ENCODE results near the gene ERCC6L2.

Gene ERCC6L2

GRCh38 chr9:95910770-95911340 is 35.4 kb downstream of the ERCC6L2 start:
- no peak overlapping the region for H3K4me3 ChIP-seq (ENCODE audit: insufficient read depth, low read depth, low read length)
- H3K27me3 ChIP-seq (ENCODE audit: control insufficient read depth, insufficient read depth, low read length, poor library complexity, severe bottlenecking), result no peaks in the 10 kb centered on the region
- H3K36me3 ChIP-seq (ENCODE audit: control insufficient read depth, insufficient read depth, low read length), result no peaks in the 10 kb centered on the region
- H3K9me3 ChIP-seq (ENCODE audit: control insufficient read depth, low read length), result no peaks in the 10 kb centered on the region
- no peak overlapping the region for H3K27ac ChIP-seq (ENCODE audit: insufficient read depth, low read depth, low read length, poor library complexity, severe bottlenecking)
- 85 to 96% methylated on average over 2 to 3 of the region's 3 CpGs for WGBS, 2 experiments
- H3K4me1 ChIP-seq (ENCODE audit: control insufficient read depth, insufficient read depth, low read length), result no peaks in the 10 kb centered on the region

- Histone ChIP-seq H3K27ac (ENCODE audit: insufficient read depth, low read depth, low read length, poor library complexity, severe bottlenecking) (no peak overlapping the region), H3K27me3 (ENCODE audit: control insufficient read depth, insufficient read depth, low read length, poor library complexity, severe bottlenecking) (no peaks in the 10 kb centered on the region), H3K4me3 (ENCODE audit: insufficient read depth, low read depth, low read length) (no peak overlapping the region), H3K36me3 (ENCODE audit: control insufficient read depth, insufficient read depth, low read length) (no peaks in the 10 kb centered on the region), H3K4me1 (ENCODE audit: control insufficient read depth, insufficient read depth, low read length) (no peaks in the 10 kb centered on the region), H3K9me3 (ENCODE audit: control insufficient read depth, low read length) (no peaks in the 10 kb centered on the region)
These were observed 37.3 kb downstream of the ERCC6L2 start for GRCh38 chr9:95912773-95913172.

- no peaks in the 10 kb centered on the region for H3K27me3 ChIP-seq (ENCODE audit: control insufficient read depth, insufficient read depth, low read length, poor library complexity, severe bottlenecking)
- H3K36me3 ChIP-seq (ENCODE audit: control insufficient read depth, insufficient read depth, low read length), result peaks cover 29% of the 10 kb centered on the region
- H3K4me1 ChIP-seq (ENCODE audit: control insufficient read depth, insufficient read depth, low read length), result no peaks in the 10 kb centered on the region
- H3K27ac ChIP-seq (ENCODE audit: insufficient read depth, low read depth, low read length, poor library complexity, severe bottlenecking), result no peak overlapping the region
- no peaks in the 10 kb centered on the region for H3K9me3 ChIP-seq (ENCODE audit: control insufficient read depth, low read length)
- WGBS, 2 experiments, result 93 to 95% methylated on average over 1 of the region's 2 CpGs
- no peak overlapping the region for H3K4me3 ChIP-seq (ENCODE audit: insufficient read depth, low read depth, low read length)
These were observed 44.5 kb downstream of the ERCC6L2 start for GRCh38 chr9:95920017-95920416.

- Histone ChIP-seq H3K36me3 (ENCODE audit: control insufficient read depth, insufficient read depth, low read length) (peaks cover 25% of the 10 kb centered on the region), H3K27ac (ENCODE audit: insufficient read depth, low read depth, low read length, poor library complexity, severe bottlenecking) (no peak overlapping the region), H3K4me1 (ENCODE audit: control insufficient read depth, insufficient read depth, low read length) (no peaks in the 10 kb centered on the region), H3K4me3 (ENCODE audit: insufficient read depth, low read depth, low read length) (no peak overlapping the region), H3K27me3 (ENCODE audit: control insufficient read depth, insufficient read depth, low read length, poor library complexity, severe bottlenecking) (no peaks in the 10 kb centered on the region), H3K9me3 (ENCODE audit: control insufficient read depth, low read length) (no peaks in the 10 kb centered on the region)
- 92 to 95% methylated on average over 2 of the region's 2 CpGs for WGBS, 2 experiments
These were observed 48.3 kb downstream of the ERCC6L2 start for GRCh38 chr9:95923794-95924193.

GRCh38 chr9:95924987-95925386 is 49.5 kb downstream of the ERCC6L2 start:
- no peak overlapping the region for H3K4me3 ChIP-seq (ENCODE audit: insufficient read depth, low read depth, low read length)
- no peak overlapping the region for H3K27ac ChIP-seq (ENCODE audit: insufficient read depth, low read depth, low read length, poor library complexity, severe bottlenecking)
- WGBS, 2 experiments, result 100% methylated on average over 1 of the region's 1 CpG
- no peaks in the 10 kb centered on the region for H3K27me3 ChIP-seq (ENCODE audit: control insufficient read depth, insufficient read depth, low read length, poor library complexity, severe bottlenecking)
- H3K9me3 ChIP-seq (ENCODE audit: control insufficient read depth, low read length), result no peaks in the 10 kb centered on the region
- no peaks in the 10 kb centered on the region for H3K4me1 ChIP-seq (ENCODE audit: control insufficient read depth, insufficient read depth, low read length)
- peaks cover 29% of the 10 kb centered on the region for H3K36me3 ChIP-seq (ENCODE audit: control insufficient read depth, insufficient read depth, low read length)

GRCh38 chr9:95927271-95928004 is 51.9 kb downstream of the ERCC6L2 start:
- Histone ChIP-seq H3K4me1 (ENCODE audit: control insufficient read depth, insufficient read depth, low read length) (no peaks in the 10 kb centered on the region), H3K9me3 (ENCODE audit: control insufficient read depth, low read length) (no peaks in the 10 kb centered on the region), H3K27ac (ENCODE audit: insufficient read depth, low read depth, low read length, poor library complexity, severe bottlenecking) (no peak overlapping the region), H3K36me3 (ENCODE audit: control insufficient read depth, insufficient read depth, low read length) (peaks cover 19% of the 10 kb centered on the region), H3K27me3 (ENCODE audit: control insufficient read depth, insufficient read depth, low read length, poor library complexity, severe bottlenecking) (no peaks in the 10 kb centered on the region), H3K4me3 (ENCODE audit: insufficient read depth, low read depth, low read length) (no peak overlapping the region)

- no peaks in the 10 kb centered on the region for H3K27me3 ChIP-seq (ENCODE audit: control insufficient read depth, insufficient read depth, low read length, poor library complexity, severe bottlenecking)
- no peaks in the 10 kb centered on the region for H3K9me3 ChIP-seq (ENCODE audit: control insufficient read depth, low read length)
- no peak overlapping the region for H3K27ac ChIP-seq (ENCODE audit: insufficient read depth, low read depth, low read length, poor library complexity, severe bottlenecking)
- H3K4me3 ChIP-seq (ENCODE audit: insufficient read depth, low read depth, low read length), result no peak overlapping the region
- no peaks in the 10 kb centered on the region for H3K4me1 ChIP-seq (ENCODE audit: control insufficient read depth, insufficient read depth, low read length)
- peaks cover 14% of the 10 kb centered on the region for H3K36me3 ChIP-seq (ENCODE audit: control insufficient read depth, insufficient read depth, low read length)
- WGBS, 2 experiments, result 100% methylated on average over 1 of the region's 1 CpG; no CpG with 5 or more reads in 1 of the 2 experiments
These were observed 54.8 kb downstream of the ERCC6L2 start for GRCh38 chr9:95930277-95930676.

- no peak overlapping the region for H3K27ac ChIP-seq (ENCODE audit: insufficient read depth, low read depth, low read length, poor library complexity, severe bottlenecking)
- H3K36me3 ChIP-seq (ENCODE audit: control insufficient read depth, insufficient read depth, low read length), result peaks cover 22% of the 10 kb centered on the region
- no peaks in the 10 kb centered on the region for H3K27me3 ChIP-seq (ENCODE audit: control insufficient read depth, insufficient read depth, low read length, poor library complexity, severe bottlenecking)
- 83 to 93% methylated on average over 2 of the region's 2 CpGs for WGBS, 2 experiments
- no peaks in the 10 kb centered on the region for H3K9me3 ChIP-seq (ENCODE audit: control insufficient read depth, low read length)
- H3K4me1 ChIP-seq (ENCODE audit: control insufficient read depth, insufficient read depth, low read length), result no peaks in the 10 kb centered on the region
- no peak overlapping the region for H3K4me3 ChIP-seq (ENCODE audit: insufficient read depth, low read depth, low read length)
These were observed 60.5 kb downstream of the ERCC6L2 start for GRCh38 chr9:95935861-95936578.

- Histone ChIP-seq H3K4me1 (ENCODE audit: control insufficient read depth, insufficient read depth, low read length) (no peaks in the 10 kb centered on the region), H3K9me3 (ENCODE audit: control insufficient read depth, low read length) (no peaks in the 10 kb centered on the region), H3K27ac (ENCODE audit: insufficient read depth, low read depth, low read length, poor library complexity, severe bottlenecking) (no peak overlapping the region), H3K36me3 (ENCODE audit: control insufficient read depth, insufficient read depth, low read length) (peaks cover 29% of the 10 kb centered on the region), H3K27me3 (ENCODE audit: control insufficient read depth, insufficient read depth, low read length, poor library complexity, severe bottlenecking) (no peaks in the 10 kb centered on the region), H3K4me3 (ENCODE audit: insufficient read depth, low read depth, low read length) (no peak overlapping the region)
- 52 to 72% methylated on average over 3 of the region's 3 CpGs for WGBS, 2 experiments
These were observed 61.1 kb downstream of the ERCC6L2 start for GRCh38 chr9:95936579-95937075.

- H3K9me3 ChIP-seq (ENCODE audit: control insufficient read depth, low read length), result no peaks in the 10 kb centered on the region
- no peak overlapping the region for H3K27ac ChIP-seq (ENCODE audit: insufficient read depth, low read depth, low read length, poor library complexity, severe bottlenecking)
- peaks cover 34% of the 10 kb centered on the region for H3K36me3 ChIP-seq (ENCODE audit: control insufficient read depth, insufficient read depth, low read length)
- H3K4me3 ChIP-seq (ENCODE audit: insufficient read depth, low read depth, low read length), result no peak overlapping the region
- H3K4me1 ChIP-seq (ENCODE audit: control insufficient read depth, insufficient read depth, low read length), result no peaks in the 10 kb centered on the region
- no peaks in the 10 kb centered on the region for H3K27me3 ChIP-seq (ENCODE audit: control insufficient read depth, insufficient read depth, low read length, poor library complexity, severe bottlenecking)
- 94 to 100% methylated on average over 2 to 3 of the region's 3 CpGs for WGBS, 2 experiments
These were observed 61.6 kb downstream of the ERCC6L2 start for GRCh38 chr9:95937131-95937530.
